Left colon (tissue), 2 donors: ENCODE results near the gene NUMA1. TPM values are rescaled to one million over a fixed set of nuclear protein-coding genes. Genes with fewer than 3 reads are reported as not detected.

Source experiments
- ATAC-seq: fragments of 200-7000 bp; cut with Tn5 transposase; one replicate; pipeline ENCODE4 v1.9.1; 2020; ENCODE audit warnings: mild to moderate bottlenecking, moderate library complexity
- DNase-seq, 2 donors: peaks; one replicate each; pipeline ENCODE4 v3.0.0-alpha.2; 2020
- intact Hi-C, 2 donors: fragments of 100-400 bp; cut with DNase I in 1 of 2; cut with micrococcal nuclease in 1 of 2; formaldehyde crosslinking; loops; one replicate each; pipeline versions ENCODE4 v1.11.2 to v1.14.0; 2022; cut with DNase I, micrococcal nuclease
- long read RNA-seq: library from polyadenylated mRNA; unstranded; transcript quantifications from one replicate; pipeline ENCODE4 v2.0.0, GENCODE V29; 2021
- total RNA-seq, 2 donors: library from RNA; stranded (reverse); fragmentation: NEBNext Ultra II Directional; extraction: Animal tissue kit (Norgen Biotek cat#: 25700); gene quantifications; one replicate each; pipeline ENCODE4 v1.2.1, GENCODE V29; 2021
- donor health status: DM: no; HTN: no; CAD: no.
- donor health status: DM: yes; HTN: yes; CAD: no.

Gene NUMA1, protein sequence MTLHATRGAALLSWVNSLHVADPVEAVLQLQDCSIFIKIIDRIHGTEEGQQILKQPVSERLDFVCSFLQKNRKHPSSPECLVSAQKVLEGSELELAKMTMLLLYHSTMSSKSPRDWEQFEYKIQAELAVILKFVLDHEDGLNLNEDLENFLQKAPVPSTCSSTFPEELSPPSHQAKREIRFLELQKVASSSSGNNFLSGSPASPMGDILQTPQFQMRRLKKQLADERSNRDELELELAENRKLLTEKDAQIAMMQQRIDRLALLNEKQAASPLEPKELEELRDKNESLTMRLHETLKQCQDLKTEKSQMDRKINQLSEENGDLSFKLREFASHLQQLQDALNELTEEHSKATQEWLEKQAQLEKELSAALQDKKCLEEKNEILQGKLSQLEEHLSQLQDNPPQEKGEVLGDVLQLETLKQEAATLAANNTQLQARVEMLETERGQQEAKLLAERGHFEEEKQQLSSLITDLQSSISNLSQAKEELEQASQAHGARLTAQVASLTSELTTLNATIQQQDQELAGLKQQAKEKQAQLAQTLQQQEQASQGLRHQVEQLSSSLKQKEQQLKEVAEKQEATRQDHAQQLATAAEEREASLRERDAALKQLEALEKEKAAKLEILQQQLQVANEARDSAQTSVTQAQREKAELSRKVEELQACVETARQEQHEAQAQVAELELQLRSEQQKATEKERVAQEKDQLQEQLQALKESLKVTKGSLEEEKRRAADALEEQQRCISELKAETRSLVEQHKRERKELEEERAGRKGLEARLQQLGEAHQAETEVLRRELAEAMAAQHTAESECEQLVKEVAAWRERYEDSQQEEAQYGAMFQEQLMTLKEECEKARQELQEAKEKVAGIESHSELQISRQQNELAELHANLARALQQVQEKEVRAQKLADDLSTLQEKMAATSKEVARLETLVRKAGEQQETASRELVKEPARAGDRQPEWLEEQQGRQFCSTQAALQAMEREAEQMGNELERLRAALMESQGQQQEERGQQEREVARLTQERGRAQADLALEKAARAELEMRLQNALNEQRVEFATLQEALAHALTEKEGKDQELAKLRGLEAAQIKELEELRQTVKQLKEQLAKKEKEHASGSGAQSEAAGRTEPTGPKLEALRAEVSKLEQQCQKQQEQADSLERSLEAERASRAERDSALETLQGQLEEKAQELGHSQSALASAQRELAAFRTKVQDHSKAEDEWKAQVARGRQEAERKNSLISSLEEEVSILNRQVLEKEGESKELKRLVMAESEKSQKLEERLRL (N-terminal part only)
- total RNA-seq, result 100 to 1,000 TPM; 157 to 183 TPM
- long read RNA-seq, transcript NUMA1-217 (7 exons, 2,276 nt), result major isoform, 5 of 51 reads
- long read RNA-seq, partial matches to known transcripts, result 41 of 51 reads
- long read RNA-seq, other reads (novel, unspliced or antisense), result 2 of 51 reads

DNA sequence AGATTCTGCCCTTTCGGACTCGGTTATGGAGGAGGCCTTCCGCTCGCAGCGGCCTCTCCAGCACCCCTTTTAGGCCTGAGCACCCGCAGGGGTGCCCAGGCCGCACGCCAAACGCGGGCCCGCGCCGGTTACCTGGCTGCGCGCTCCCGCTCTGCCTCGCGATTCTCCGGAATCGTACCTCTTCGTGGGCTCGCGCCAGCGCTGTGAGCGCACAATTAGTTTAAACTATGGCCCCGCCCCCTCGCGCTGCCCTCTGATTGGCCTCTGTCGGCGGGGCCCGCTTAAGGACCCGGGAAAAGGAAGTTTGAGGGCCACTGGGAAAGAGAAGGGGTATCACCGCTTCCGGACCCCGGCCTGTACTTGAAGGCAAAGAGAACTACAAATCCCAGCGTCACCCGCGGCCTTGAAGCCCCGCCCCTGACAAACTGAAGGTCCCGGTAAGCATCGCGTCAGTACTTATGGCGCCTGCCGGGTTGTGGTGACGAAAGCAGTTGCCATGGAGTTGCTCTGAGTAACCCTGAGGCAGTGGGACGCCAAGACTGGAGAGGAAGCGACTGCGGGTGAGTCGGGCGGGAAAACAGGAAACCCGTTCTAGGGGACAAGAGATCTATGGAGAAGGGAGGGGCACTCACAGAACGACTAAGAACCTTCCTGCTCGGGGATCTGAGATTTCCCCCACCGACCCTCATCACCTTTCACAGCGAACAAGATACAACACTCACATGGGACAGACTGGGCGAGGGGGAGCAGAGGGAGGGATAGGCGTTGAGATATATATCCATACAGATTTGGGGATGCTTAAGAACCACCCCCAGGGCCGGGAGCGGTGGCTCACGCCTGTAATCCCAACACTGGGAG lies at the start of gene NUMA1, which contains the start of gene LRRC51:
TSS of gene NUMA1 (minus strand) at position 217 of the 858 bp plus-strand sequence. CDS start 44,599 bp downstream, outside the sequence.
TSS of gene LRRC51 (plus strand) at position 525 of the 858 bp plus-strand sequence. CDS start 8,234 bp downstream, outside the sequence.
- DNase-seq (peak; percentile 99 to 100), ATAC-seq (peak; percentile 84)
- intact Hi-C loops, result loop anchor here in 1 of 2 donors (1.0 kb wide), 1 partner anchor 41 kb away; no protein-coding TSS in a partner anchor

DNA sequence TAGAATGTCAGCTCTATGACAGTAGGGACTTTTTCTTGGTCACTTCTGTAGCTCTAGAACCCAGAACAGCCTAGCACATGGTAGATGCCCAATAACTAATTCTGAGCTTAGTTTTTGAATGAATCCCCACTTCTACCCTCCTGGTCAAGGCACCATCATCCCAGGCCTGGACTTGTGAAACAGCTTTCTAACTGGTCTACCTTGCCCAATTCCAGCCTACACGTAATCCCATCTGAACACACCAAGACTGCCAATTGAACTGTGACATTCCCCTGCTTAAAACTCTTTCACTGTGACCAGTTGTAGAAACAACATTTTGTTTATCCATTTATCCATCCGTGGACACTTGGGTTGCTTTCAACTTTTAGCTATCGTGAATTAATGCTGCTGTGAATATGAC lies 49.0 kb upstream of the NUMA1 start:
- no peak for DNase-seq
- intact Hi-C loops, result no loop called here
- ATAC-seq, result no peak

DNA sequence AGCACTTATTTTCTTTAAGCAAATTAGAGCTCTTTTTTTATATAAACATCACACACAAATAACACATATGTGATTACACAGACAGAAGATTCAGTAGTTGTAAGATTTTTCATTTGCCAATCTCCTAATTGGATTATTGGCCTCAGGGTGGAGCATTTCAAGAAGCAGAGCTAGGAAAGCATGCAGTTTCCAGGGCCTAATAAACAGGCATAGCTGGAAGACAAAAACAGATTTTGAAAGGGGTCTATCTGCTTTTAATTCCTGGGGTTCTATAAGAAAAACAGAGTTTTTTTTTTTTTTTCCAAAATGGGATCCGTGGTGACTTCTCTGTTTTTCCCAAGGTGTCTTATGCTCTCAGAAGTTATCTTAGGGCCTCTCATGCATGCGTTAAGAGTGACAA lies 47.6 kb upstream of the NUMA1 start:
- DNase-seq (no peak), ATAC-seq (no peak)
- intact Hi-C loops, result no loop called here

DNA sequence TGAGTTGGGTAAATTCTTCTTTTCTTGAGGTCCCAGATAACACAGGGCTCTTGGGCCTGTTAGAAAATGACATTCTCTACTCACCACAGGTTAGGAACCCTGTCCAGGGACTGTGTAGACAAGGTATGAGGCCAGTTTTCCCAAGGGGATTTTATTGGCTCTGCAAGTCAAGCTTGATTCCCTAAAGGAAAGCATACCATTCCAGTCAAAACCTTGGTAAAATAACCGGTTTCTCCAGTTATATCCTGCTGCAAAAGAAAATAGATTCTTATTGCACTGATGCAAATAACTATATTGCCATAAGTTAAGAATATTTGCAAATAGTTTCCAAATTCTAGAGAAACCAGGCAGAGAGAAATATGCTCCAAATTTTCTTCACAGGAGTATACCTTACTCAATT lies 45.6 kb upstream of the NUMA1 start:
- no peak for ATAC-seq
- no peak for DNase-seq
- intact Hi-C loops, result no loop called here

DNA sequence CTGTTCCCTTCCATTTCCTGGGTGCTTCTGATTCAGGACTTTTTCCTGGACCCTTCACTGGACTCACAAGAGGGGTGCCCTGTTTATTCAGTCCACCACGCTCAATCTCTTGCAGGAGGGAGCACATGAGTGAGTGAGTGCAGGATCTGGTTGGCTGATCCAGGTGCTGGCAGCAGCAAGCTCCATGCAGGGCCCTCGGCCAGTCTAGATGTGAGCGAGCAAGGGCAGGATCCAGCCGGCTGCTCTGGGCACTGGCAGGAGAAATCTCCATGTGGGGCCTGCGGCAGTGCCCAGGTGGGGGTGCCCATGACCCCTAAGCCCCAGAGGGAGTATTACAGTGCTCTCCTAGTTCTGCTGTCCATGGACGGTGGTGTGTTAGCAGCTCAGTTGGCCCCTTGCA lies 43.7 kb upstream of the NUMA1 start:
- intact Hi-C loops, result no loop called here
- DNase-seq (no peak), ATAC-seq (no peak)

DNA sequence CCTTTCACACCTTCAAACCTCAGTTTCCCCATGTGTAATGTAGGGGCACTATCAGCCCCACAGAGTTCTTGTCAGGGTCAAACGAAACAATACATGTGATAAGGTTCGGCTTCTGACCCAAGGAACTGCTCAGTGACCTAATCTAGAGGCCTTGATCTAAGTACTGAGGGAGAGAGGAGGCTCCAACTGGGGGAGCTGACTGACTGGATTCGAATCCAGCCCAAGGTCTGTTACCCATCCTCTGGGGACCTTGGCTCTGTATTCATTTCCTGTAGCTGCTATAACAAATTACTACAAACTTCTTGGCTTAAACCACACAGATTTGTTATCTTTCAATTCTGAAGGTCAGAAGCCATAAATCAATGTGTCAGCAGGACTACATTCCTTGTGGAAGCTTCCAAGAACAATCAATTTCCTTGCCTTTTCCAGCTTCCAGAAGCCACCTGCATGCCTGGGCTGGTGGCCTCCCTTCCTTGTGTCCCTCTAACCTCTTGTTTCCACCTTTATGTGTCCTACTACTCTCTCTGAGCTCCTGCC lies 42.8 kb upstream of the NUMA1 start:
- DNase-seq, result no peak
- intact Hi-C loops, result no loop called here
- no peak for ATAC-seq

DNA sequence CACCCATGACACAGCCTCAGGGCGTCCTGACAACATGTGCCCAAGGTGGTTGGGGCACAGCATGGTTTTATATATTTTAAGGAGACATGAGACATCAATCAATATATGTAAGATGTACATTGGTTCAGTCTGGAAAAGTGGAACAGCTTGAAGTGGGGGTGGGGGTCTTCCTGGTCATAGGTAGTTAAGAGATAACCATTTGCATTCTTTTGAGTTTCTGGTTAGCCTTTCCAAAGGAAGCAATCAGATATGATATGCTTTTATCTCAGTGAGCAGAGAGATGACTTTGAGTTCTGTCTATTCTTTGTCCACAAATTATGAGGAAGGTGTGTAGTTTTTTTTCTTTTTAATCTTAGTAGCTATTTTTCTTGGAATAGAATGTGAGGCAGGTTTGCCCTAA lies 42.3 kb upstream of the NUMA1 start:
- intact Hi-C loops, result no loop called here
- ATAC-seq, result no peak

DNA sequence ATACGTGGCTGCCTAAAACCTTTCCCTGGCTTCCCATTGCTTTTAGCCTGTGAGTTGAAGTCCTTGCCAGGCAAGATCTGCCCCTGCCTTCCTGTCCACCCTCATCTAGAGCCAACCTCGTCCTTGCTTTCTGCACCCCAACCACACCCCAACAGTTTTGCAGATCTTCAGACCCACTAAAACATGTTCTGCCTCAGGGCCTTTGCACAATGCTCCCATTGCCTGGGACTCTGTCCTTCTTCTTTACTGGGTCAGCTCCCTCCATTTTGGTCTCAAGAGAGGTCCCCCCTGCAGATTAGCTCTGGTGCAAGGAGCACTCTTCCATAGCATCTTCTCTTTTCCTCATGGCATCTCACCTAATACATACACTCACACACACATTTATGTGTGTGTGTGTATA lies 40.6 kb upstream of the NUMA1 start:
- intact Hi-C loops, result no loop called here
- DNase-seq (no peak), ATAC-seq (no peak)

More for the DNA sequence above, 42.3 kb upstream of the NUMA1 start:
- DNase-seq, result no peak

DNA sequence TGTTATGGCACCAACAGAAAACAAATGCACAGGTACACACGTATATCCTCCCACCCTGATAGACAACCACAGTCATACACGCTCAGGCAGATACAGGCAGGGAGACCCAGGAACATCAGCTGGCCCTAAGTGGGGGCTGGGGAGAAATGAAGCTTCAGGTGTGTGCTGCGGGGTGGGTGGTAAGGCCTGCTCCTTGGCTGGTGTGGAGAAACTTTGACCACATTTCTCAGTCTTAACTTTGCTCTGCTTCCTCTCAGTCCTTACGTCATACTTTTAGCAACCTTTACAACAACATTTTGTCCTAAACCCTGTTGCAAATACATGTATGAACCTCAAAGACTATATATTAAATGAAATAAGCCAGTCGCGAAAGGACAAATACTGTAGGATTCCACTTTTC lies 38.9 kb upstream of the NUMA1 start:
- intact Hi-C loops, result no loop called here
- ATAC-seq (no peak), DNase-seq (no peak)

DNA sequence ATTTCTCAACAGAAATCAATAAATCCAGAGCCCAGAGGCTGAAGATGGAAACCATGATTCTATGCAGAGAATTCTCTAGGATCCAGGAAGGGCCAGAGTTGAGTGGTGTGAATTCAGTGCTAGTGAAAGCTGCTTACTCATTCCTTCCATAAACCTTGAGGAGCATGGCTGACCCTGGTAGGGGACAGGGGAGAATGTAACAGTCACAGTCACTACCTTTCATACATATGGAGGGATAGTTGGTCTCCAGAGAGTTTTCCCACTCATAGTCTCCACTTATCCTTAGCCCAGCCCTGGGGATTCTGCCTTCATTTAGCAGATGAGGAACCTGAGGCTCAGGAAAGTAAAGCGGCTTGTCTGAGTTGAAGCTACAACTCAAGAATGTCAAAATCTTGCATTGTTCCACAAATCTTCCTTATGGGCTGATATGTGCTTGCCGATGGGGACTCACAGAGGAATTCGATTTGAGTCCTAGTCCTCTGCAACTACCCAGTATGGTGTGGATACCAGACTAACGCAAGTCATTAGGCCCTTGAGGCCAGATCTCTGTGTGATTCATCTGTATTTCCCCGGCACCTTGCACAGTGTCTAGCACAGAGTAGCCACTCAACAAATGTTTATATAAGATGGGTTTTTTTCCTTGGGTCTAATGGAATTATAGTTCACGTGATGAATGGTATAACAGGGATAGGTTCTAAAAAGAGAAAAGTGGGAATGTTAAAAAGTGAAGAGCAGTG lies 35.8 kb upstream of the NUMA1 start:
- ATAC-seq, result no peak
- no peak for DNase-seq
- intact Hi-C loops, result no loop called here

DNA sequence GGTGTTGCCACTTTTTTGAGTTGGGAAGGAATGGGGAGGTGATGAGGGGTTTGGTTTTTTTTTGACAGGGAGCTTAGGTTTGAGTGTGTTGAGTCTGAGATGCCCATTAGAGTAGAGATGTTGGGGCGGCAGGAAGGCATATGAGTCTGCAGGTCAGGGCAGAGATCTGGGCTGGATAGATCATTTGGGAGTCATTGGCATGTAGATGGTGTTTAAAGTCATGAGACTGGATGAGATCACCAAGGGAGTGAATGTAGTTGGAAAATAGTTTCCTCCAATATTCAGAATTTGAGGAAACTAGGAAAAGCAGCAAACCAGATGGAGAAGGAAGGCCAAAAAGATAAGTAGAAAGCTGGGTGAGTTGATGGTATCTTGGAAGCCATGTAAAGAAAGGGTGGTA lies 34.2 kb upstream of the NUMA1 start:
- ATAC-seq, result no peak
- DNase-seq, result no peak
- intact Hi-C loops, result no loop called here

DNA sequence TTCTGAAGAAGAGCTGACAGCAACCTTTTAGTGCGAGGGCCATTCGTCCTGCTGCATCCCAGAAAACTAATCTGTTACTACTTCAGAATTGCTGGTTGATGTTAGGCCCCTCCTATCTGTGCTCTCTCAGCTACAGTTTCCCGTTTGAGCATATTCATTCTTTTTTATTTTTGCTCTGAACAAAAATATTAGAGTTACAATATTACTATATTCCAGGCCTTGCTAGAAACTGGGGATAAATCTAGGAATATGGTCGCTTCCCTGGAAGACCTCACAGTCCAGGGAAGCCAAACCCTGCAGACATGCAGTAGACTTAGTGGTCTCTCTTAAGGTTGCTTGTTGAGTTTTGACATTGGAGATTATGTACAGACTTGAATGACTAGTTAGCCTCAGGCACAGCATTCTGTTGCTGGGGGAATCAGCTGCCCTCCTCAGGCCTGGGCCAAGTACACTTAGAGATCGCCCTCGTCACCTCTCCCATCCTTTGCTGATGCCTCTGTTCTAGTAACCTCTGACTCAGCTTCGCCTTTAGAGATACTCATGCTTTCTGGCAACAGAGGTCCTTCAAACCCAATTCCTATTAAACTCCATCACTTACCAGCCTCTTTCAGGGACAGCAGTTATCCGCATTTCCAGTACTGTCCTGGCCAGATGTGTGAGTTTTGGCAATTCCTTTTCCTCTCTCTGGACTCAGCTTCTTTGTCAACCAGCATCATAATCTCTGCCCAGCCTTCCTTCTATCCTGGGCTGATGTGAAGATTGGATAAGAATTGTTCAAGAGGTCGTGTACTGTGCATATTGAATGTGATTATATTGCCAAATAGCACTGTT lies 32.9 kb upstream of the NUMA1 start:
- no peak for DNase-seq
- intact Hi-C loops, result no loop called here
- no peak for ATAC-seq

DNA sequence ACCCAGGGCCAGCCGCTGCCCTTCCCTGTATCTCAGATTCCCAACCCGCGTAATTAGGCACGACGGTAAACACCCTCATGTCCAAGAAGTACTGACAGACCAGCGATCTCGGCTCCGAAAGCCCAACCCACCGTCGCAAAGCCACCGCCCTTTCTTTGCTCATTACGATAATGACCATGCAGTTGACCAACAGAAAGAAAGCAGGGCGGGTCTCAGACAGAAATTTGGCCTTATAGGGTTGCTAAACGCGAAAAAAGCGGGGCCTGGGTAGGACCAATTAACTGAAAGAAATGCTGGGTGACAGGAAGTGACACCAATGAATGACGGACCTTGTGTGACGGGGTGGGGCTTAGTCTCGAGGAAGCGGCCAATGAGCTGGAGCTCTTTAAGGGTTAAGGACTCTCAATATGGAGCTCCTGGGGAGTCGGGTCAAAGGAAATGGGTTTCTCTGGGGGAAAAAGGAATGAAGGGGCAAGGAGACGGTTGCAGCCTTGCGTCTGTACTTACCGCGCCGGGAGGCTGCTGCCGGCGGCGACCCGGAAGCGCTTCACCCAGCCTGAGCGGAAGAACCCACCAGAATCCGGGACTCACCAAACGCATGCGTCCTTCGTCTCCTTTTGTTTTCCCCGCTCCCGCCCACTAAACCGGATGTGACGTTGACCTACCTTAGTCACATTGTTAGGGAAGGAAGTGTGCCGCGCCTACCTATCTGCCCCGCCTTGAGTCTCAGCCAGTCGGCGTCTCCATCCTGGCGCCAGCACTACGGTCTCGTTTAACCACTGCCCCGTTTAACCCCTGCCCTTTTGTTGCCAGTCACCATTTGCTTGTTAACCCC lies 32.0 kb upstream of the NUMA1 start, which contains the start of gene ANAPC15:
TSS of gene ANAPC15 (minus strand) at position 553 of the 835 bp plus-strand sequence. CDS start 1,419 bp downstream, outside the sequence.
- ATAC-seq, result peak; percentile 90
- DNase-seq, result peak; percentile 99
- intact Hi-C loops, result no loop called here

DNA sequence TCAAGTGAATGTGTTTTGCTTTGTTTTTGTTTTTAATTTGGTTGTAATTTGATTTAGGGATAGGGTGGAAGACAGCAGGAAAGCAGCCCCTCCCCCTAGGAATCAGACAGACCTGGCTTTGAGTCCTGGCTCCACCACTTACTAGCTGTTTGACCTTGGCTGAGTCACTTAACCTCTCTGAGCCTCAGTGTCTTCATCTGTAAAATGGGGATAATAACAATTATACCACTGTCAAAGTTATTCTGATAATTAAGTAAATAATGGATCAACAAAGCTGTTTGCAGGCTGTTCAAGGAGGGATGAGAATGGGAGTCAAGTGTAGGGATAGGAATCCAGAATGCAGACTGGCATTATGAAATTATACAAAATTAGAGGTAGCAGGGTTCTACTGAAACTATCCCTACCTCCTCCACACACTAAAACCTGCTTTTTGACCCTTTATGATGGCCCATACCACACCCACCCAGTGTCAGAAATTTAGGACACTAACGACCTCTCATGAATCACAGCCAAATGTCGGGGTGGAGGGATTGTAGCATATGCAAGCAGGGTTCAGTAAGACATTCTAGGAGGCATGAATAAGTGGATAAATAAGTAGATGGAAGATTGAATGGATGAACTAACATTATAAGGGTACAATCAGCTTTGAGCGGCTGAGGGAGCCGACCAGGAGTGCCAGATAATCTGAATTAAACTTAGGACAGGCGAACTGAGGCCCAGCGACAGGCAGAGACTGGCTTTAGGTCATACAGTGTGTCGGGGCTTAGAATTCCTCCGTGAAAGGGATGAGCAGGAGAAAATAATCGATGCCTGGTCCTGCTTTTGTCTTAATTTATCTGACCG lies 31.2 kb upstream of the NUMA1 start:
- DNase-seq (no peak), ATAC-seq (no peak)
- intact Hi-C loops, result no loop called here
